ENCODE results near the gene RPL3. TPM values are rescaled to one million over a fixed set of nuclear protein-coding genes. Genes with fewer than 3 reads are reported as not detected.

Gene RPL3
- total and polyA plus RNA-seq, 2 of the 4 experiments (the other 2 are of a cell fraction), result 2,871 to 3,312 TPM

- Histone ChIP-seq H3K9me1 (ENCODE audit: insufficient read depth, low read length) (peaks cover 9% of the 10 kb centered on the region), H3K27ac (ENCODE audit: insufficient read depth, low read length) (no peak overlapping the region), H2BK20ac (ENCODE audit: low read depth, low read length) (no peak overlapping the region), H3K9me3 (ENCODE audit: control insufficient read depth, insufficient read depth, low read length) (peaks cover 4% of the 10 kb centered on the region), H2AK9ac (replicated peaks; ENCODE audit: low read depth, low read length, poor library complexity) (no peak overlapping the region), H4K20me1 (ENCODE audit: insufficient read depth, low read length) (no peaks in the 10 kb centered on the region), H4K5ac (ENCODE audit: low read depth, low read length) (no peak overlapping the region), H3K9ac (ENCODE audit: low read depth, low read length) (no peak overlapping the region), H4K91ac (ENCODE audit: insufficient read depth, low read depth, low read length) (no peak overlapping the region), H3K79me1 (ENCODE audit: low read depth in 1 of 2, low read length in 2 of 2) (no peaks in the 10 kb centered on the region), H3K4me2 (ENCODE audit: low read depth, low read length) (no peak overlapping the region), H2AK5ac (ENCODE audit: low read depth, low read length) (peak overlapping the region; percentile 71; the same call in 1 of the 2 replicates), H3K36me3 (ENCODE audit: control insufficient read depth, insufficient read depth, low read length) (no peaks in the 10 kb centered on the region), H2BK15ac (ENCODE audit: low read depth, low read length) (no peak overlapping the region), H3K56ac (ENCODE audit: extremely low read depth, insufficient read depth, low read length) (no peak overlapping the region), H3K18ac (ENCODE audit: low read depth, low read length) (no peak overlapping the region), H3K4me1 (ENCODE audit: control insufficient read depth, insufficient read depth, low read length) (no peaks in the 10 kb centered on the region), H2AFZ (replicated peaks; ENCODE audit: low read length, poor library complexity) (no peak overlapping the region), H2BK5ac (ENCODE audit: low read depth, low read length, poor library complexity, severe bottlenecking) (no peak overlapping the region), H3K4ac (ENCODE audit: low read depth, low read length) (no peak overlapping the region), H3K23ac (ENCODE audit: low read depth, low read length) (no peak overlapping the region), H3K14ac (replicated peaks; ENCODE audit: low read depth, low read length) (0 out of 2 replicates have a peak overlapping the region, but pooled peaks have one; percentile 51), H3K27me3 (ENCODE audit: control insufficient read depth, insufficient read depth, low read length) (no peaks in the 10 kb centered on the region), H4K8ac (ENCODE audit: low read depth in 2 of 2, low read length in 2 of 2) (no peak overlapping the region), H2BK120ac (ENCODE audit: low read depth, low read length) (no peak overlapping the region), H3K4me3 (ENCODE audit: insufficient read depth, low read depth, low read length) (no peak overlapping the region)
- ChIA-PET CTCF (interaction anchor here (0.6 kb wide), 1 partner anchor 20 kb away, joined by 3 read pairs; no protein-coding TSS in a partner anchor), POLR2A (ENCODE audit: unreplicated experiment) (no interaction called here)
- BruUV-seq (replicated peaks), result no TSS peak
- dilution Hi-C loops (cut with HindIII; ENCODE audit: low sequenced_read_pairs, unreplicated experiment) (no loop called here), intact Hi-C loops (cut with micrococcal nuclease) (no loop called here), in situ Hi-C loops (cut with MboI; ENCODE audit: low sequenced_read_pairs) (no loop called here)
- TF ChIP-seq CTCF (conservative IDR thresholded peaks at IDR 0.05; ENCODE audit: low read depth, low read length) (no peak), BHLHE40 (IDR thresholded peaks at IDR 0.05; ENCODE audit: low read depth, low read length) (no peak), ELK1 (IDR thresholded peaks at IDR 0.05; ENCODE audit: borderline replicate concordance, low read depth, low read length) (no peak), CEBPB (IDR thresholded peaks at IDR 0.05; ENCODE audit: low read depth, low read length) (no peak)
- no CpG with 5 or more reads among the region's 5 CpGs for WGBS, 2 experiments (ENCODE audit: extremely low coverage in 2 of 2, insufficient read length in 1 of 2)
- no peak for ATAC-seq (ENCODE audit: low read depth)
- no peak for DNase-seq
Measured at GRCh38 chr22:39270280-39270679, 49.1 kb downstream of the RPL3 start.

Data from IMR-90 (cell line).